ENCODE measurements around the gene CAST. TPM values are rescaled to one million over a fixed set of nuclear protein-coding genes. Genes with fewer than 3 reads are reported as not detected.

CAST gene
- total RNA-seq, 3 donors from 2014 or later: 221 to 400 (median 287) TPM

DNA sequence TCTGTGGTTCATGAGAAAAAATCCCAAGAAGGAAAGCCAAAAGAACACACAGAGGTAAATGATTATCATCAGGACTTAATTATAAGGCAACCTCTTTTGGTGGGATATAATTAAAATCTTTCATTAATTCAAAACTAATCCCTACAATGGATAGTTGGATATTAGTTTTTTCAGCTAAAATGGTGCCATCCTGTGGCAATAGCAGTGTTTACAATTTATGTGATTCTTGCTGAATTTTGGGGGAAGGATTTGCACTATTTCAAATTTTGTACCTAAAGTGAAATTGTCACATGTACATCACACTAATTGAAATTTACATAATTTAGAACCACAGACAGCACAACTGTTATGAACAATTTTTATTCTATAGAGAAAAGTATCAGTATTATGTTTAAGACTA, 67.0 kb downstream of the CAST start:
- no peak for TF ChIP-seq POLR2AphosphoS5 (IDR thresholded peaks at IDR 0.05)
- TF ChIP-seq POLR2A (IDR thresholded peaks at IDR 0.05): no peak
- TF ChIP-seq, protein P1, sequence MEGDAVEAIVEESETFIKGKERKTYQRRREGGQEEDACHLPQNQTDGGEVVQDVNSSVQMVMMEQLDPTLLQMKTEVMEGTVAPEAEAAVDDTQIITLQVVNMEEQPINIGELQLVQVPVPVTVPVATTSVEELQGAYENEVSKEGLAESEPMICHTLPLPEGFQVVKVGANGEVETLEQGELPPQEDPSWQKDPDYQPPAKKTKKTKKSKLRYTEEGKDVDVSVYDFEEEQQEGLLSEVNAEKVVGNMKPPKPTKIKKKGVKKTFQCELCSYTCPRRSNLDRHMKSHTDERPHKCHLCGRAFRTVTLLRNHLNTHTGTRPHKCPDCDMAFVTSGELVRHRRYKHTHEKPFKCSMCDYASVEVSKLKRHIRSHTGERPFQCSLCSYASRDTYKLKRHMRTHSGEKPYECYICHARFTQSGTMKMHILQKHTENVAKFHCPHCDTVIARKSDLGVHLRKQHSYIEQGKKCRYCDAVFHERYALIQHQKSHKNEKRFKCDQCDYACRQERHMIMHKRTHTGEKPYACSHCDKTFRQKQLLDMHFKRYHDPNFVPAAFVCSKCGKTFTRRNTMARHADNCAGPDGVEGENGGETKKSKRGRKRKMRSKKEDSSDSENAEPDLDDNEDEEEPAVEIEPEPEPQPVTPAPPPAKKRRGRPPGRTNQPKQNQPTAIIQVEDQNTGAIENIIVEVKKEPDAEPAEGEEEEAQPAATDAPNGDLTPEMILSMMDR (IDR thresholded peaks at IDR 0.05): no peak
- intact Hi-C loops (cut with DNase I; ENCODE audit: low total_unique reads): no loop called here
- no peak for DNase-seq (ENCODE audit: low spot score in 2 of 2)
- no peaks in the 10 kb centered on the region for H3K9me3 ChIP-seq
- no peak overlapping the region for H3K4me3 ChIP-seq
- no peak overlapping the region for H3K27ac ChIP-seq
- no peaks in the 10 kb centered on the region for H3K27me3 ChIP-seq
- no peaks in the 10 kb centered on the region for H3K4me1 ChIP-seq
- H3K36me3 ChIP-seq: no peaks in the 10 kb centered on the region

DNA sequence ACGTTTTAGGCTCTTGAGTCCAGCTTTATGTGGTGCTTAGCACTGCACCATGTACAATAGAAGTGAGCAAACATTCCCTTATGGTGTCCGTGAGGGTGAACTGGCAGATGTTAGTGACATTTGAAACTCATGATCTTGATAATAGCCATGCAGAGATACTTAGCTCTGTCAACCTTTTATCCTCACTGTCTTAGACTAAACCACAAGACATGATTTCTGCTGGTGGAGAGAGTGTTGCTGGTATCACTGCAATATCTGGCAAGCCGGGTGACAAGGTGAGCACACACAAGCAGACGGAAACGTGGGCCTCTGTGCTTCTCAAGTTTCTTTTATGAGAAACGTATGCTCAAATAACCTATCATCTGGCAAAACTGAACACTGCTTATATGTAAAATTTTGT, 68.4 kb downstream of the CAST start:
- Histone ChIP-seq H3K4me3 (no peak overlapping the region), H3K9me3 (no peaks in the 10 kb centered on the region), H3K27me3 (no peaks in the 10 kb centered on the region), H3K27ac (no peak overlapping the region), H3K36me3 (no peaks in the 10 kb centered on the region), H3K4me1 (no peaks in the 10 kb centered on the region)
- TF ChIP-seq POLR2AphosphoS5 (IDR thresholded peaks at IDR 0.05): no peak
- DNase-seq (ENCODE audit: low spot score in 2 of 2): no peak
- intact Hi-C loops (cut with DNase I; ENCODE audit: low total_unique reads): no loop called here

DNA sequence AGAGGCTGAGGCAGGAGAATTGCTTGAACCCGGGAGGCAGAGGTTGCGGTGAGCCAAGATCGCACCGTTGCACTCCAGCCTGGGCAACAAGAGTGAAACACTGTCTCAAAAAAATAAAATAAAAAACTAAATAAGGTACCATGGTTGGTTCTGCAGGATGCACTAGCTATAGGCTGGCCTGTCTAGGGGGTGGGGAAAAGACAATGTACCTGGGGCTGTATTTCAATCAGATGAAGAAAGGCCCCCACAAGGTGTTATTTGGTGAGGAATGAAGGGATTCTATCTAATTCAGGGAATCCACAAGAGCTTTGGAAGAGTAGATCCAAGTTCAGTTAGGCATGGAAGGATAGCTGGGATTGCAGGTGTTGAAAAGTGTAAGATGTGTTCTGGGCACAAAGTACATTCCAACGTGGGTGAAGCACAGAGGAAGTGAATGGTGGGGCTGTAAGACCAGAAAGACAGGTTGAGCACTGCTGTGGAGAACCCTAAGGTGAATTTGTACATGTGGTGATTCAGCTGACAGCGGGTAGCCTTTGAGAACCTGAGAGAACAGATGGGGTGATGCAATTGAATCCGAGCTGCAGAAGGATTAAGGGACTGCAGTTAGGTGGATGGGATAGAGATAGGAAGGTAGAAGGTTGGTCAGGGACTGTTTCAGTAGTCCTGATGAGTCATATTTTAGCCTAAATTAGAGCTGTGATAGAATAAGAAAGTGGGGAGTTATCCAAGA, 71.8 kb downstream of the CAST start:
- no peaks in the 10 kb centered on the region for H3K27me3 ChIP-seq
- no peaks in the 10 kb centered on the region for H3K4me1 ChIP-seq
- no peaks in the 10 kb centered on the region for H3K9me3 ChIP-seq
- no peak overlapping the region for H3K4me3 ChIP-seq
- peak in 1 of 2 donors; percentile 76 for DNase-seq (ENCODE audit: low spot score in 2 of 2)
- peak overlapping the region; percentile 9 to 60 for H3K27ac ChIP-seq
- H3K36me3 ChIP-seq: no peaks in the 10 kb centered on the region
- TF ChIP-seq POLR2A (IDR thresholded peaks at IDR 0.05): no peak
- TF ChIP-seq, protein P1 (IDR thresholded peaks at IDR 0.05): no peak
- TF ChIP-seq POLR2AphosphoS5 (IDR thresholded peaks at IDR 0.05): peak in 1 of 3 donors; percentile 86
- intact Hi-C loops (cut with DNase I; ENCODE audit: low total_unique reads): no loop called here

DNA sequence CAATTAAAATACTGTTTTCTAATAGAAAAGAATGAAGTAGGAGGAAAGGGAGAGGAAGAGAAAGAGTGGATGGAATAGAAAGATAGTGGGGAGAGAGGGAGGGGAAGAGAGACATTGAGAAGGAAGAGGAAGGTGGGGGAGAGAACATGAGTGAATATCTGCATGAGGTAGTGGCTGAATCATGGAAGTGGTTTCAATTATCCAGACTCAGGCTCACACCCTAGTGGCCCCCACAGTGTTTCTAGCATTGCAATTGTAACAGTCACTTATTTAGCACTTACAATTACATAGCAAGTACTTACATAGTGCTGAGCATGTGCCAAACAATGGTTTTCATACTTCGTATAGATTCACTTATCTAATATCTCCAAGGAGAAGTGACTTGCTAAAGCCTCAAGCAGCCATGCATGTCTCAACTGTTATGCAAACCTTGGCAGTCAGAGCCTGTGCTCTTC, 72.7 kb downstream of the CAST start:
- intact Hi-C loops (cut with DNase I; ENCODE audit: low total_unique reads): no loop called here
- H3K36me3 ChIP-seq: no peaks in the 10 kb centered on the region
- no peak overlapping the region for H3K4me3 ChIP-seq
- DNase-seq (ENCODE audit: low spot score in 2 of 2): no peak
- no peak for TF ChIP-seq POLR2AphosphoS5 (IDR thresholded peaks at IDR 0.05)
- TF ChIP-seq, protein P1 (IDR thresholded peaks at IDR 0.05): no peak
- TF ChIP-seq POLR2A (IDR thresholded peaks at IDR 0.05): no peak
- H3K27ac ChIP-seq: peak overlapping the region in 1 of 2 donors; percentile 22
- H3K9me3 ChIP-seq: no peaks in the 10 kb centered on the region
- no peaks in the 10 kb centered on the region for H3K4me1 ChIP-seq
- no peaks in the 10 kb centered on the region for H3K27me3 ChIP-seq

DNA sequence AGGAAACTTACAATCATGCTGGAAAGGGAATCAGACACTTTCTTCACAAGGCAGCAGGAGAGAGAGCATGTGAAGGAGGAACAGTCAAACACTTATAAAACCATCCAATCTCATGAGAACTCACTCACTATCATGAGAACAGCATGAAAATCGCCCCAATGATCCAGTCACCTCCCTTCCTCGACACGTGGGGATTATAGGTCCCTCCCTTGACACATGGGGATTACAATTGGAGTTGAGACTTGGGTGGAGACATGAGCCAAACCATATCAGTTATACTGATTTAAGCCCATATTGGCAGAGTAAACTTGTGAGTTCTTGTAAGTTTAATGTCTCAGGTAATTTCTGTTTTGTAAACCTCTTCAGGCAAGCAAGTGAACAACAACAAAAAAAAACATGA, 74.8 kb downstream of the CAST start:
- intact Hi-C loops (cut with DNase I; ENCODE audit: low total_unique reads): no loop called here
- no peaks in the 10 kb centered on the region for H3K4me1 ChIP-seq
- H3K27ac ChIP-seq: no peak overlapping the region
- no peak for TF ChIP-seq POLR2A (IDR thresholded peaks at IDR 0.05)
- TF ChIP-seq POLR2AphosphoS5 (IDR thresholded peaks at IDR 0.05): no peak
- TF ChIP-seq, protein P1 (IDR thresholded peaks at IDR 0.05): no peak
- H3K27me3 ChIP-seq: no peaks in the 10 kb centered on the region
- peaks cover 12% of the 10 kb centered on the region for H3K36me3 ChIP-seq
- DNase-seq (ENCODE audit: low spot score in 2 of 2): no peak
- H3K4me3 ChIP-seq: no peak overlapping the region
- no peaks in the 10 kb centered on the region for H3K9me3 ChIP-seq
